Measurements from ENCODE around the gene DENR. TPM values are rescaled to one million over a fixed set of nuclear protein-coding genes. Genes with fewer than 3 reads are reported as not detected.

The DENR gene
- total RNA-seq, 1 experiment from 2014 or later = 68.7 TPM

DNA sequence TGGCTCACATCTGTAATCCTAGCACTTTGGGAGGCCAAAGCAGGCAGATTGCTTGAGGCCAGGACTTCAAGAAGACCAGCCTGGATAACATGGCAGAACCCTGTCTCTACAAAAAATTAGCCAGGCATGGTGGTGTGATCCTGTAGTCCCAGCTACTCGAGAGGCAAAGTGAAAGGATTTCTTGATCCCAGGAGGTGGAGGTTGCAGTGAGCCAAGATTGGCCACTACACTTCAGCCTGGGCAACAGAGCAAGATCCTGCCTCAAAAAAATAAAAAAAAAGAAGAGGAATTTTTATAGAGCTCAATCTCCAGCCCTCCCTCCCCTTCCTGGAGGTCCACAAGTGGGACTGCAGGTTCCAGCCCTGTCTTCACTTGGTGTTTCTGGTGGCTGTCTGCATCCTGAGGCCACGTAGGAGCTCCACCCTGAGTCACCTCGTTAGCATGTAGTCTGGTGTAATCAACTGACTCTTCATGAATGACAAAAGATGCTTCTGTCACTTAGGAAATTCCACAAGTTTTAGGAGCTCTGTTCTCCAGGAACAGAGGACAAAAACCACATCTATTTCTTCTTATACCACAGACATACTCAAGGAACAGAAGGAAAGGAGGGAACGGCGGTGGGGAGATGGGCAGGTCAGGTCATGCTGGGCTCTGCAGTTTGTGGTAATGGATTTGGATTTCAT, 37.9 kb downstream of the DENR start:
- ChIA-PET CTCF (interaction anchor here (0.5 to 0.6 kb wide), 2 partner anchors 15 to 161 kb away, joined by 3 to 7 read pairs; no protein-coding TSS in a partner anchor), POLR2A (interaction anchor here (0.5 to 0.6 kb wide), 2 partner anchors 10 to 14 kb away, joined by 3 read pairs; no protein-coding TSS in a partner anchor)
- DNase-seq (ENCODE audit: low read depth, low spot score) (no peak), ATAC-seq (no peak)
- no peak for TF ChIP-seq SIN3A (IDR thresholded peaks at IDR 0.05; ENCODE audit: borderline replicate concordance, insufficient read depth, low read depth, low read length)
- TF ChIP-seq, protein P1, sequence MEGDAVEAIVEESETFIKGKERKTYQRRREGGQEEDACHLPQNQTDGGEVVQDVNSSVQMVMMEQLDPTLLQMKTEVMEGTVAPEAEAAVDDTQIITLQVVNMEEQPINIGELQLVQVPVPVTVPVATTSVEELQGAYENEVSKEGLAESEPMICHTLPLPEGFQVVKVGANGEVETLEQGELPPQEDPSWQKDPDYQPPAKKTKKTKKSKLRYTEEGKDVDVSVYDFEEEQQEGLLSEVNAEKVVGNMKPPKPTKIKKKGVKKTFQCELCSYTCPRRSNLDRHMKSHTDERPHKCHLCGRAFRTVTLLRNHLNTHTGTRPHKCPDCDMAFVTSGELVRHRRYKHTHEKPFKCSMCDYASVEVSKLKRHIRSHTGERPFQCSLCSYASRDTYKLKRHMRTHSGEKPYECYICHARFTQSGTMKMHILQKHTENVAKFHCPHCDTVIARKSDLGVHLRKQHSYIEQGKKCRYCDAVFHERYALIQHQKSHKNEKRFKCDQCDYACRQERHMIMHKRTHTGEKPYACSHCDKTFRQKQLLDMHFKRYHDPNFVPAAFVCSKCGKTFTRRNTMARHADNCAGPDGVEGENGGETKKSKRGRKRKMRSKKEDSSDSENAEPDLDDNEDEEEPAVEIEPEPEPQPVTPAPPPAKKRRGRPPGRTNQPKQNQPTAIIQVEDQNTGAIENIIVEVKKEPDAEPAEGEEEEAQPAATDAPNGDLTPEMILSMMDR (IDR thresholded peaks at IDR 0.05) = no peak
- no peak for TF ChIP-seq TCF7L2 (IDR thresholded peaks at IDR 0.05; ENCODE audit: low read depth, low read length)
- no peak for TF ChIP-seq POLR2AphosphoS5 (IDR thresholded peaks at IDR 0.05; ENCODE audit: low read depth, low read length)
- TF ChIP-seq, protein P2, sequence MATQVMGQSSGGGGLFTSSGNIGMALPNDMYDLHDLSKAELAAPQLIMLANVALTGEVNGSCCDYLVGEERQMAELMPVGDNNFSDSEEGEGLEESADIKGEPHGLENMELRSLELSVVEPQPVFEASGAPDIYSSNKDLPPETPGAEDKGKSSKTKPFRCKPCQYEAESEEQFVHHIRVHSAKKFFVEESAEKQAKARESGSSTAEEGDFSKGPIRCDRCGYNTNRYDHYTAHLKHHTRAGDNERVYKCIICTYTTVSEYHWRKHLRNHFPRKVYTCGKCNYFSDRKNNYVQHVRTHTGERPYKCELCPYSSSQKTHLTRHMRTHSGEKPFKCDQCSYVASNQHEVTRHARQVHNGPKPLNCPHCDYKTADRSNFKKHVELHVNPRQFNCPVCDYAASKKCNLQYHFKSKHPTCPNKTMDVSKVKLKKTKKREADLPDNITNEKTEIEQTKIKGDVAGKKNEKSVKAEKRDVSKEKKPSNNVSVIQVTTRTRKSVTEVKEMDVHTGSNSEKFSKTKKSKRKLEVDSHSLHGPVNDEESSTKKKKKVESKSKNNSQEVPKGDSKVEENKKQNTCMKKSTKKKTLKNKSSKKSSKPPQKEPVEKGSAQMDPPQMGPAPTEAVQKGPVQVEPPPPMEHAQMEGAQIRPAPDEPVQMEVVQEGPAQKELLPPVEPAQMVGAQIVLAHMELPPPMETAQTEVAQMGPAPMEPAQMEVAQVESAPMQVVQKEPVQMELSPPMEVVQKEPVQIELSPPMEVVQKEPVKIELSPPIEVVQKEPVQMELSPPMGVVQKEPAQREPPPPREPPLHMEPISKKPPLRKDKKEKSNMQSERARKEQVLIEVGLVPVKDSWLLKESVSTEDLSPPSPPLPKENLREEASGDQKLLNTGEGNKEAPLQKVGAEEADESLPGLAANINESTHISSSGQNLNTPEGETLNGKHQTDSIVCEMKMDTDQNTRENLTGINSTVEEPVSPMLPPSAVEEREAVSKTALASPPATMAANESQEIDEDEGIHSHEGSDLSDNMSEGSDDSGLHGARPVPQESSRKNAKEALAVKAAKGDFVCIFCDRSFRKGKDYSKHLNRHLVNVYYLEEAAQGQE (IDR thresholded peaks at IDR 0.05; ENCODE audit: insufficient read depth in 1 of 2, low read depth in 2 of 2, low read length in 1 of 2) = no peak
- H3K4me1 ChIP-seq (ENCODE audit: control insufficient read depth, insufficient read depth, low read length) = no peaks in the 10 kb centered on the region
- H3K36me3 ChIP-seq (ENCODE audit: control insufficient read depth, insufficient read depth, low read length) = no peaks in the 10 kb centered on the region
- BruUV-seq (replicated peaks) = no TSS peak
- H3K4me3 ChIP-seq (ENCODE audit: low read depth in 2 of 2, low read length in 2 of 2) = no peak overlapping the region
- no peak overlapping the region for H3K27ac ChIP-seq (ENCODE audit: low read length)
- H3K27me3 ChIP-seq (ENCODE audit: control insufficient read depth, insufficient read depth, low read length) = no peaks in the 10 kb centered on the region
- in situ Hi-C loops (cut with HindIII; ENCODE audit: low pct_unique_long_range_greater_than_20kb, low sequenced_read_pairs) = no loop called here
- intact Hi-C loops (cut with micrococcal nuclease; ENCODE audit: unreplicated experiment) = loop anchor here (10.0 kb wide), 1 partner anchor 164 kb away; no protein-coding TSS in a partner anchor
- H3K9me3 ChIP-seq (ENCODE audit: control insufficient read depth, insufficient read depth, low read depth, low read length) = no peaks in the 10 kb centered on the region

DNA sequence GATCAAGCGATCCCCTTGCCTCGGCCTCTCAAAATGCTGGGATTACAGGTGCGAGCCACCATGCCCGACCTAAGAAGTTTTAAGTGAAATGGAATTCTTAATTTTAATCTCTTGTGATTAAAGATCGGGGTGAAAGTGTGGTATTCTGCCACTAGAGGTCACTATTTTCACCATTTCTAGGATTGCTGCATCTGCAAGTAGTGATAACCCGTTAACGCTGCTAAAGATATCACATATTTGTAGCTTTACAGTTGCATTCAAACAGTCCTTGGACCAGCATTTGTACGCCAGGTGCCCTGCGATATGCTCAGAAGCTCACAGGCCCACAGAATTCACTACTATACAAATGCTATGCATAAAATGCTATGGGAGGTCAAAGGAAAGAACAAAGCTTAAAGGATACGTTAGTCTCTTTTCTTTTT, 41.1 kb downstream of the DENR start:
- no TSS peak for BruUV-seq (replicated peaks)
- intact Hi-C loops (cut with micrococcal nuclease; ENCODE audit: unreplicated experiment) (loop anchor here (10.0 kb wide), 1 partner anchor 161 kb away; no protein-coding TSS in a partner anchor), in situ Hi-C loops (cut with HindIII; ENCODE audit: low pct_unique_long_range_greater_than_20kb, low sequenced_read_pairs) (no loop called here)
- ChIA-PET CTCF (interaction anchor here (0.6 to 2.6 kb wide), 8 partner anchors 11 to 159 kb away, joined by 3 to 21 read pairs (median 4); partner anchors contain the start of gene HIP1R), POLR2A (no interaction called here)
- no peak overlapping the region for H3K4me3 ChIP-seq (ENCODE audit: low read depth in 2 of 2, low read length in 2 of 2)
- H3K36me3 ChIP-seq (ENCODE audit: control insufficient read depth, insufficient read depth, low read length) = no peaks in the 10 kb centered on the region
- peak; percentile 81 for ATAC-seq
- TF ChIP-seq POLR2AphosphoS5 (IDR thresholded peaks at IDR 0.05; ENCODE audit: low read depth, low read length) = no peak
- TF ChIP-seq, protein P1 (IDR thresholded peaks at IDR 0.05) = peak; percentile 84
- no peaks in the 10 kb centered on the region for H3K9me3 ChIP-seq (ENCODE audit: control insufficient read depth, insufficient read depth, low read depth, low read length)
- no peaks in the 10 kb centered on the region for H3K4me1 ChIP-seq (ENCODE audit: control insufficient read depth, insufficient read depth, low read length)
- H3K27me3 ChIP-seq (ENCODE audit: control insufficient read depth, insufficient read depth, low read length) = no peaks in the 10 kb centered on the region
- H3K27ac ChIP-seq (ENCODE audit: low read length) = no peak overlapping the region
- DNase-seq (ENCODE audit: low read depth, low spot score) = peak; percentile 41
